PFSK-1 (cell line): ENCODE results near the gene ZKSCAN4.

ENCODE experiments used
- POLR2AphosphoS5 ChIP-seq: IDR thresholded peaks from 2 replicates; pipeline ENCODE4 v1.6.1; 2012; ENCODE audit warnings: low read depth, mild to moderate bottlenecking, control low read depth, low read length, moderate library complexity
- TAF1 ChIP-seq: IDR thresholded peaks from 2 replicates; pipeline ENCODE4 v1.6.1; 2012; ENCODE audit warnings: low read length, control low read depth, borderline replicate concordance; ENCODE audit not compliant: insufficient read depth

DNA sequence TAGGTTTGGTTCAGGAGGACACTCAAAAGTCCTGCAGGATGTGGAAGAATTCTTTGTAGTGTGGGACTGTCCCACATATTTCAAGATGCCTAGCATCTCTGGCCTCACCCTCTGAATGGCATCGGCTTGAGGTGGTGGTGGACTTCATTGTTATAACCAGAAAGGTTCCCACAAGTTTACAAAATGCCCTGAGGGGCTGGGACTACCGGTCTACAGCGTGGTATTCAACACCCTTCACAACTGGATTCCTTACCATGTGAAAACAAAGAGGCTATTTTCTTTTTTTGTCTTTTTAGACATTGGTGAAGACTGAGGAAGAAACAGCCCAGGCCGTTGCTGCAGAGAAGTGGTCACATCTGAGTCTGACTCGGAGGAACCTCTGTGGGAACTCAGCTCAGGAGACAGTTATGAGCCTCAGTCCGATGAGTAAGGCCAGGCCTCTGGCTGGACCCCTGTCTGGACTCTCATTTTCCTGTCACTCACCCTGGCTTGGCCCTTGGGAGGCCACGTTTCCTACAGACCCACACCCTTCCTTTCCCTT is 44.5 kb upstream of the ZKSCAN4 start:
- no peak for TF ChIP-seq POLR2AphosphoS5
- no peak for TF ChIP-seq TAF1
